NCI-H2171 treated with DMSO at 0.1 percent for 48 hours (cell line): ENCODE measurements around the gene RCAN2.

ENCODE experiments used
- DNase-seq: peaks from one replicate; lab custom pipeline; 2025; lab: John Stamatoyannopoulos, UW

RCAN2 gene

GRCh38 chr6:46215213-46215612, 276.0 kb downstream of the RCAN2 start:
- DNase-seq = no peak

GRCh38 chr6:46211917-46212316, 279.3 kb downstream of the RCAN2 start:
- no peak for DNase-seq

GRCh38 chr6:46210294-46210693, 281.0 kb downstream of the RCAN2 start:
- no peak for DNase-seq

DNA sequence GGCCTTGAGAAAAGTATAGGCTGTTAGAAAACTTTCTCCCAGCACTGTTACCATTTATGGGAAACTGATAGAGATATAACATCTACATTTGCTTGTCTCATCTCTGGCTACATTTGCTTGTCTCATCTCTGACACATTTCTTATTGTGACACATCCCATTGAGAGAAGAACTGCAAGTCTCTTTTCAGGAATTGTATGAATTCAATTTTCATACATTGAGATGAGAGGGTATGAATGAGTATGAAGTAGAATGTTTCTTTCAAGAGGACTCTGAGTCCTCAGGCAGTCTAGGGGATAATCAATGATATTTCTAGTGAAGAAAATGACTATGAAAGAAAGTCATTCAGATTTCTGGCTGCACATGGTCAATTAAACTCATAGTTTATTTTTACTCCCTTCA, 282.9 kb downstream of the RCAN2 start:
- DNase-seq = no peak

DNA sequence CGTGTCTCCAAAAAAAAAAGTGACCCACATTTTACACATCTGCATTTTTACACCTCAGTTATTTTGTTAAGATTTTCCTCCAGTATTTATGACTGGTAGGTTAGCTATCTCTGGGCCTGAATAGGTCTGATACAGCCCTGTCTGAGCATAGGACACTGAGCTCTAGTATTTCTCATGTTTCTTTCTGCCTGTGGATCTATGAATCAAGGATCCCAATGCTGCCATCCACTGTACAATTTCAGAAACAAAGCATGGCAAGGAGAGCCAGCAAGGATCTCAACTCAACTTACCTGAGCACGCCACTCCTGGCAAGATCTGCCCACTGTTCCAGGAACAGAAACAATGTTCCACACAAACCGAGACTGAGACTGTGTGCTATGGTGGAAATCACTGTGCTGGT, 284.1 kb downstream of the RCAN2 start:
- DNase-seq = no peak

DNA sequence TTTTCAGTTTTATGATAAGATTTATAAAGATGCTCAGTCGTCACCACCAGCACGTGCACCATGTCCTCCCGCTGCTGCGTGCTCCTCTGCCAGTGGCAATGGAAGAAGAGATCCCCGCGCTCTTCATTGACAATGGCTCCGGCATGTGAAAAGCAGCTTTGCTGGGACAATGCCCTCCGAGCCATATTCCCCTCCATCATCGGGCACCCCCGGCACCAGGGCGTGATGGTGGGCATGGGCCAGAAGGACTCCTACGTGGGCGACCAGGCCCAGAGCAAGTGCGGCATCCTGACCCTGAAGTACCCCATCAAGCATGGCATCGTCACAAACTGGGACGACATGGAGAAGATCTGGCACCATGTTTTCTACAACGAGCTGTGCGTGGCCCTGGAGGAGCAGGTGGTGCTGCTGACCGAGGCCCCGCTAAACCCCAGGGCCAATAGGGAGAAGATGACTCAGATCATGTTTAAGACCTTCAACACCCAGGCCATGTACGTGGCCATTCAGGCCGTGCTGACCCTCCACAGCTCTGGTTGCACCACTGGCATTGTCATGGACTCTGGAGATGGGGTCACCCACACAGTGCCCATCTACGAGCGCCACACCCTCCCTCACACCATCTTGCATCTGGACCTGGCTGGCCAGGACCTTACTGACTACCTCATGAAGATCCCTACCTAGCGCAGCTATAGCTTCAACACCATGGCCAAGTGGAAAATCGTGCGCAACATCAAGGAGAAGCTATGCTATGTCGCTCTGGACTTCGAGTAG, 286.2 kb downstream of the RCAN2 start:
- DNase-seq = no peak

DNA sequence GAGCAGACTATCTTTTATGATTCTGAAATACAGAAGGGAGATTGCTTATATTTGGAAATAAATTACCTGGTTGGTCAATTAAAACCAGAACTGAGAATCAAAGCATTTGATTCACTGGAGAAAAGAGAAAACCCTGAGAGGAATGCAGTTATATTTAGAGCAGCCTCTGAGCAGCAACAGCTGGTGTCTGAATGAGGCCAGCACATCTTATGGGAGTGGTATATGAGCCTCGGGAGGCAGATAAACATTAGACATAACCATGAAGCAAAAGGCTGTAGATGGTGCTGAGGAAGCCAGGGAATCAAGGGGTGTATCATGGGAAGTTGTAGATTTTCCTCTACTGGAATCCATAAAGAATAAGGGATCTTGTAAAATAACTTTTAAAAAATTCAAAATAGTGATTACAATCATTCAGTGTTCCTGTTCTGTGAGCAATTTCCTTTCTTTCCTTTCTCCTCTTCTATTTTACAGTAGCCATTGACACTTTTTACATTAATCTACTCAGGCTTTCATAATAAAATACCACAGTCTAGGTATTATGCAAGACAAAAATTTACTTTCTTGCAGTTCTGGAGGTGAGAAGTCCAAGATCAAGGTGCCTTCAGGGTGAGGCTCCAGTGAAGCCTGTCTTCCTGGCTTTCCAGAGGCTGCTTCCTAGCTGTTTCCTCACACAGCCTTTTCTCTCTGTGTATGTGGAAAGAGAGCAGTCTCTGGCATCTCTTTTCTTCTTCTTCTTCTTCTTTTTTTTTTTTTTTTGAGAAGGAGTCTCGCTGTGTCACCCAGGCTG, 287.7 kb downstream of the RCAN2 start:
- no peak for DNase-seq

DNA sequence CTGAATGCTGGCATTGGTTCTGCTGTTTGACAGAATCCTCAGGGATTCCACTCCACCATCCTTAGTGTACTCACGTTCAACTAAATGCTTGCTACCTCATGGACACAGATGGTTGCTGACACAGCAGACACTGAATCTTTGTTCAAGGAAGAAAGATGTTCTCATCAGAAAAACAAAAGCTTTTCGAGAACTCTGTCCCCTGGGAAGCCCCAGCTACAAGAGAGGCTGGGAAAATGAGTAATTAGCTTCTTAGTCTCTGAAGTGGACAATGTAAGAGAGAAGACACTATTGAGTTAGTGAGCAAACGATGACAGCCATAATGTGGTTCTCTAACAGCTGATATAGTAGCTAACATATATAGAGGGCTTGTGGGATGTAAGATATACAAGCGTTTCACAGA, 289.5 kb downstream of the RCAN2 start:
- no peak for DNase-seq

- DNase-seq = no peak
These were observed 291.9 kb downstream of the RCAN2 start for GRCh38 chr6:46199387-46199786.

GRCh38 chr6:46191961-46192360, 299.3 kb downstream of the RCAN2 start:
- no peak for DNase-seq

- no peak for DNase-seq
These were observed 300.4 kb downstream of the RCAN2 start for GRCh38 chr6:46190889-46191288.

GRCh38 chr6:46189726-46190125, 301.5 kb downstream of the RCAN2 start:
- DNase-seq = no peak

GRCh38 chr6:46186583-46186982, 304.7 kb downstream of the RCAN2 start:
- no peak for DNase-seq

GRCh38 chr6:46184114-46184513, 307.1 kb downstream of the RCAN2 start:
- DNase-seq = no peak

DNA sequence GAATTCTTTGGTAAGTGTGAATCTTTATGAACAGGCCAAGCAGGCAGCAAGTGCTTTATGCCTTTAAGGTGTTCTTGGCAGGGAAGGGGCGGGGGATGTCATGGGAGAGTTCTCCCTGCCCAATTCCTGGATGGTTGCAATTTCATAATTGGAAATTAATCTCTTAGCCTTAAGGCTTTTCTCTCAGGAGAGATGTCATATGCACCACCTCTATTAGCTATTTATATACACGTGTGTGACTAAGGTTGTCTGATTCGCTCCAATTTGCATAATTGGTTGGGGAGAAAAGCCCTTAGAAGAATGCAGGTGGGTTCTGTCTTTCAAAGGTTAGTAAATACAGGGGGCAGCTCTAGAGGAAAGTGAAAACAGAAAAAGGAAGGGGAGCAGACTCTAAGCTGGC, 315.3 kb downstream of the RCAN2 start:
- no peak for DNase-seq

GRCh38 chr6:46175446-46175845, 315.8 kb downstream of the RCAN2 start:
- DNase-seq = no peak

DNA sequence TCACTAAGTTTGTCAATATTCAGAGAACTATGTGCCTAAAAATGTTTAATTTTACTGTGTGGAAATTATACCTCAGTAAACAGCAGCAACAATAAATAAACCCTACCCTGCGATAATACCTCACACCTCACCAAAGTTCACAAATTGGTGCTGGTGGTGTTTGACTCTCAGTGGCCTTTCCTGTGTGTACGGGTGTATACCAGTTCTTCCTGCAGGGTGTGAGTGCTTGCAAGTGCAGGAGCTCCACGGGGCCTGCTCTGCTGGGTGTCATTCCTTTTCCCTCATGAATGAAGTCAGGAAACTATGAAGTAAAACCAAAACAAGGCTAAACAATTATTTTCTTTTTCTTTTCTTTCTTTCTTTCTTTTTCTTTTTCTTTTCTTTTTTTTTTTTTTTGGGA, 316.3 kb downstream of the RCAN2 start:
- no peak for DNase-seq

- no peak for DNase-seq
These were observed 319.1 kb downstream of the RCAN2 start for GRCh38 chr6:46172176-46172575.
